Naive thymus-derived CD4-positive, alpha-beta T cell (primary cell): ENCODE results near the gene GAB3. TPM values are rescaled to one million over a fixed set of nuclear protein-coding genes. Genes with fewer than 3 reads are reported as not detected.
A peak's percentile ranks its signal among the peaks of the same experiment; 100 is the strongest.

Source experiments
- ATAC-seq: fragments of 150-1000 bp; cut with Tn5 transposase; 2 replicates; pipeline ENCODE4 v1.10.0; 2021; ENCODE audit warnings: mild to moderate bottlenecking, moderate library complexity
- CTCF ChIA-PET: fragments of 350-600 bp; sonication (Branson Sonifier 250); formaldehyde crosslinking; loops from one replicate; lab custom pipeline; 2021; ENCODE audit warnings: antibody characterized with exemption; lab: Charles Lee
- POLR2A ChIA-PET: fragments of 350-600 bp; sonication (Branson Sonifier 250); formaldehyde crosslinking; loops from one replicate; lab custom pipeline; 2021; ENCODE audit warnings: antibody characterized with exemption, inconsistent platforms; lab: Charles Lee
- DNase-seq, 9 donors: peaks; one replicate each; pipeline versions ENCODE4 v3.0.0 to v3.0.0-alpha.2; 2020 to 2022; ENCODE audit warnings: mixed read lengths in 1 of 9
- H3K27ac ChIP-seq: one replicate; pipeline ENCODE4 v1.7.0; 2013; ENCODE audit warnings: mild to moderate bottlenecking, low read depth, low read length, moderate library complexity
- H3K27me3 ChIP-seq, 2 donors: one replicate each; pipeline ENCODE4 v1.7.0; 2013; ENCODE audit warnings: low read length in 2 of 2, mild to moderate bottlenecking in 2 of 2, moderate library complexity in 2 of 2; ENCODE audit not compliant: control insufficient read depth in 2 of 2, insufficient read depth in 2 of 2
- H3K36me3 ChIP-seq, 3 experiments: 1 replicate in 2 of 3; 2 replicates in 1 of 3; pipeline ENCODE4 v1.7.0; 2013; ENCODE audit warnings: low read length in 3 of 3, mild to moderate bottlenecking in 3 of 3, moderate library complexity in 1 of 3; ENCODE audit not compliant: insufficient read depth in 3 of 3, control insufficient read depth in 2 of 3
- H3K4me1 ChIP-seq, 2 donors: one replicate each; pipeline ENCODE4 v1.7.0; 2013; ENCODE audit warnings: low read length in 2 of 2, mild to moderate bottlenecking in 2 of 2, moderate library complexity in 1 of 2; ENCODE audit not compliant: control insufficient read depth in 2 of 2, insufficient read depth in 2 of 2
- H3K4me3 ChIP-seq: 2 replicates; pipeline ENCODE4 v1.7.0; 2013; ENCODE audit warnings: mild to moderate bottlenecking, low read length
- H3K9me3 ChIP-seq, 3 experiments: 1 replicate in 2 of 3; 2 replicates in 1 of 3; pipeline ENCODE4 v1.7.0; 2013; ENCODE audit warnings: low read length in 3 of 3; ENCODE audit not compliant: control insufficient read depth in 2 of 3
- H3K27ac Mint-ChIP-seq, 9 donors: one replicate each; pipeline ENCODE4 v1.8.0; 2020 to 2022; ENCODE audit warnings: mixed read lengths in 9 of 9, mild to moderate bottlenecking in 8 of 9, moderate library complexity in 5 of 9, inconsistent platforms in 2 of 9
- H3K27me3 Mint-ChIP-seq, 5 donors: one replicate each; pipeline ENCODE4 v1.8.0; 2021 to 2022; ENCODE audit warnings: mixed read lengths in 5 of 5, mild to moderate bottlenecking in 1 of 5
- H3K36me3 Mint-ChIP-seq, 5 donors: one replicate each; pipeline ENCODE4 v1.8.0; 2020 to 2022; ENCODE audit warnings: mixed read lengths in 5 of 5, mild to moderate bottlenecking in 3 of 5, inconsistent platforms in 1 of 5
- H3K4me1 Mint-ChIP-seq, 7 donors: one replicate each; pipeline ENCODE4 v1.8.0; 2020 to 2022; ENCODE audit warnings: mixed read lengths in 7 of 7, mild to moderate bottlenecking in 3 of 7, inconsistent platforms in 1 of 7
- H3K4me3 Mint-ChIP-seq, 10 donors: one replicate each; pipeline ENCODE4 v1.8.0; 2020 to 2022; ENCODE audit warnings: mild to moderate bottlenecking in 10 of 10, mixed read lengths in 10 of 10, moderate library complexity in 6 of 10, inconsistent platforms in 2 of 10
- H3K9me3 Mint-ChIP-seq, 11 donors: one replicate each; pipeline ENCODE4 v1.8.0; 2020 to 2022; ENCODE audit warnings: mixed read lengths in 11 of 11, mild to moderate bottlenecking in 4 of 11, inconsistent platforms in 1 of 11, moderate library complexity in 1 of 11
- intact Hi-C, 2 donors: fragments of 100-400 bp; cut with micrococcal nuclease; formaldehyde crosslinking; loops; one replicate each; pipeline ENCODE4 v1.15.1; 2023
- polyA plus RNA-seq, 2 donors: library from polyadenylated mRNA; unstranded; fragments of 300-500 nt; fragmentation: Illumina TruSeq; gene quantifications; one replicate each; pipeline ENCODE4 v1.2.3, GENCODE V29; 2021
- total RNA-seq, 6 experiments: library from RNA in 5 of 6; stranded (reverse) in 5 of 6; gene quantifications; 1 replicate in 5 of 6; 2 replicates in 1 of 6; pipeline ENCODE4 v1.2.3 and lab custom pipeline; 2021 to 2026

The GAB3 gene
- total and polyA plus RNA-seq, 7 experiments from 2014 or later, result 0.77 to 28.5 (median 5.8) TPM

- intact Hi-C loops, result no loop called here
- H3K27me3 ChIP-seq, result no peaks in the 10 kb centered on the region
- no peaks in the 10 kb centered on the region for H3K27me3 Mint-ChIP-seq
- no peaks in the 10 kb centered on the region for H3K9me3 ChIP-seq
- ChIA-PET CTCF (no interaction called here), POLR2A (no interaction called here)
- H3K36me3 ChIP-seq, result no peaks in the 10 kb centered on the region
- peak overlapping the region in 1 of 9 donors; percentile 74 for H3K27ac Mint-ChIP-seq
- ATAC-seq (no peak), DNase-seq (no peak)
- H3K4me3 Mint-ChIP-seq, result no peak overlapping the region
- peaks cover 9% of the 10 kb centered on the region in 2 donors for H3K4me1 ChIP-seq
- H3K4me1 Mint-ChIP-seq, result peaks cover 0 to 15% (median 10%) of the 10 kb centered on the region in 7 donors
- H3K4me3 ChIP-seq, result no peak overlapping the region
- H3K9me3 Mint-ChIP-seq, result no peaks in the 10 kb centered on the region
- H3K27ac ChIP-seq, result no peak overlapping the region
- H3K36me3 Mint-ChIP-seq, result no peaks in the 10 kb centered on the region
These were observed 7.8 kb upstream of the GAB3 start for GRCh38 chrX:154758696-154759095.

DNA sequence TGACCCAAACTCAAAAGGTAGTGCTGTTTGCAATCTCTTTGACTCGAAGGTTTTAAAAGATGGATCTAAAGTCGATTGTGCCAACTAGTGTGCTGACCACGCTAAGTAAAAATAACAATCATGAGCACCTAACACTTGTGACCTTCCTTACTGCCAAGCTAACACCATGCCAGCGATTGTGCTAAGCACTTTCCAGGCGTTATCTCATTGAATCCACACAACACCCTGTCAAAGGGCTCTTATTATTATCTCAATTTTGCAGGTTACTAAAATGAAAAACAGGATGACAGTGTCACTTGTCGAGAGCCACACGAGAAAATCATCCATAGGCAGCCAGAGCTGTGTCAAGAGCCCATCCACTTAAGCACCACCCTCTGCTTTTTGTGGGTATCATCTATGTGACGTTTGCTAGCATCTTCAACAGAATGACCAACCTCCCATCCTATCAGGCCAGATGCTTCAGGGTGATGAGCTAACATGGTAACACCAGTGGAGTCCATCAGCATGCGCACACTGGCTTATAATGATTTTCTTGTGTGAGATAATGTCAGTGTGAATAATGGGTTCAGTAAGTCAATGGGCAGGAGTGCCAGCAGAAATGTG lies 893 bp upstream of the GAB3 start:
- DNase-seq (no peak), ATAC-seq (no peak)
- ChIA-PET CTCF (interaction anchor here (1.1 kb wide), 1 partner anchor 34 kb away, joined by 4 read pairs; no protein-coding TSS in a partner anchor), POLR2A (interaction anchor here (0.8 to 4.5 kb wide), 5 partner anchors 10 to 82 kb away, joined by 3 to 40 read pairs (median 3); partner anchors contain the start of gene DKC1)
- Mint-ChIP-seq H3K27ac (peak overlapping the region; percentile 34 to 82 (median 58)), H3K36me3 (peaks cover 0 to 2% (median 0%) of the 10 kb centered on the region in 5 donors), H3K9me3 (no peaks in the 10 kb centered on the region), H3K27me3 (peaks cover 0 to 14% (median 0%) of the 10 kb centered on the region in 5 donors), H3K4me3 (peak overlapping the region; percentile 68 to 84 (median 78)), H3K4me1 (peaks cover 0 to 23% (median 18%) of the 10 kb centered on the region in 7 donors)
- no peaks in the 10 kb centered on the region for H3K36me3 ChIP-seq
- intact Hi-C loops, result loop anchor here (1.0 kb wide), 1 partner anchor 11 kb away; the partner anchor contains the start of gene DKC1 (in 2 of the 2)
- no peaks in the 10 kb centered on the region for H3K9me3 ChIP-seq
- H3K4me3 ChIP-seq, result peak overlapping the region; percentile 27
- H3K4me1 ChIP-seq, result peaks cover 12 to 13% of the 10 kb centered on the region in 2 donors
- H3K27ac ChIP-seq, result no peak overlapping the region
- H3K27me3 ChIP-seq, result no peaks in the 10 kb centered on the region

- peaks cover 0 to 2% (median 0%) of the 10 kb centered on the region in 5 donors for H3K36me3 Mint-ChIP-seq
- Histone ChIP-seq H3K9me3 (no peaks in the 10 kb centered on the region), H3K27ac (no peak overlapping the region), H3K36me3 (no peaks in the 10 kb centered on the region), H3K27me3 (no peaks in the 10 kb centered on the region), H3K4me1 (peaks cover 12 to 17% of the 10 kb centered on the region in 2 donors), H3K4me3 (peak overlapping the region; percentile 27)
- ChIA-PET CTCF (interaction anchor here (1.1 to 1.5 kb wide), 3 partner anchors 11 to 33 kb away, joined by 3 to 7 read pairs (median 4); partner anchors contain the start of gene DKC1), POLR2A (interaction anchor here (0.8 to 4.5 kb wide), 7 partner anchors 10 to 203 kb away, joined by 3 to 40 read pairs (median 3); partner anchors contain the start of gene DKC1)
- H3K27me3 Mint-ChIP-seq, result peaks cover 0 to 14% (median 0%) of the 10 kb centered on the region in 5 donors
- intact Hi-C loops, result loop anchor here (1.0 kb wide), 1 partner anchor 11 kb away; the partner anchor contains the start of gene DKC1 (in 2 of the 2)
- ATAC-seq, result peak; percentile 42
- peak in 3 of 9 donors; percentile 13 to 25 (median 17) for DNase-seq
- peak overlapping the region; percentile 34 to 82 (median 58) for H3K27ac Mint-ChIP-seq
- H3K4me1 Mint-ChIP-seq, result peaks cover 0 to 24% (median 18%) of the 10 kb centered on the region in 7 donors
- H3K4me3 Mint-ChIP-seq, result peak overlapping the region; percentile 68 to 84 (median 78)
- no peaks in the 10 kb centered on the region for H3K9me3 Mint-ChIP-seq
These were observed 359 bp upstream of the GAB3 start for GRCh38 chrX:154751203-154751668.

GRCh38 chrX:154749856-154750255 lies 1.0 kb downstream of the GAB3 start:
- ChIA-PET CTCF (interaction anchor here (1.0 to 3.1 kb wide), 6 partner anchors 12 to 93 kb away, joined by 3 to 14 read pairs (median 4); partner anchors contain the start of gene DKC1), POLR2A (interaction anchor here (0.9 to 4.5 kb wide), 4 partner anchors 12 to 36 kb away, joined by 3 to 40 read pairs (median 3); partner anchors contain the start of gene DKC1)
- Mint-ChIP-seq H3K4me3 (peak overlapping the region; percentile 64 to 85 (median 79)), H3K4me1 (peaks cover 0 to 27% (median 18%) of the 10 kb centered on the region in 7 donors), H3K9me3 (no peaks in the 10 kb centered on the region), H3K27ac (peak overlapping the region in 2 of 9 donors; percentile 9 to 34), H3K36me3 (peaks cover 0 to 9% (median 0%) of the 10 kb centered on the region in 5 donors), H3K27me3 (peaks cover 0 to 14% (median 0%) of the 10 kb centered on the region in 5 donors)
- H3K36me3 ChIP-seq, result no peaks in the 10 kb centered on the region
- DNase-seq (no peak), ATAC-seq (no peak)
- peak overlapping the region; percentile 51 for H3K4me3 ChIP-seq
- H3K27ac ChIP-seq, result peak overlapping the region; percentile 62
- peaks cover 12 to 17% of the 10 kb centered on the region in 2 donors for H3K4me1 ChIP-seq
- H3K9me3 ChIP-seq, result no peaks in the 10 kb centered on the region
- no peaks in the 10 kb centered on the region for H3K27me3 ChIP-seq
- intact Hi-C loops, result loop anchor here in 1 of 2 donors (1.0 to 2.0 kb wide), 2 partner anchors 15 to 91 kb away; no protein-coding TSS in a partner anchor

DNA sequence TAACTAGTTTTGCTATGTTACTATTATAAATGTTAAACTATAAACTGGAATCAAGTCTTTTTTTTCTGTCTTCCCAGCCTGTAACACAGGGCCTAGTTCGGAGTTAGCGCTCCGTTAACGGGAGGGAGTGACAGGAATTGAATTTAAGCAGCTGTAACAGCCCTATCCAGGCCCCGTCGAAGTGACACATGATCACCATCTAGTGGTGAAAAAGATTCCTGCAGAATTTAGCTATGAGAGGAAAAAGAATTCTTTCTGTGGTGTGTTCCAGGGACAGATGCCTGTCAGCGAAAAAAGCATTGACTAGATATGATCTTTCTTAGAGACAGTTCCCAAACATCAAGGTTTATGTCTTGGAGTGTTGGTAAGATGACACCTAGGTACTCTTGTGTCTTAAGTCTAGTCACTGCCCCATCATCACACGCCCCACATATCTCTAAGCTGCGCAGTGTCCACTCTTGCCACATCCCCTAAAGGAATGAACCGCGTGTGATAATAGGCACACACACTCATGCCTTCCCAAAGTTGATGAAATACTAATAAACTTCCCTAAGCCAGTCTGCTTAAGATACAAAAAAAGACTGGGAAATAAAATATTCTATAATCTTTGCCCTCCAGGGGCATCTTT lies 2.1 kb downstream of the GAB3 start:
- peak overlapping the region in 8 of 10 donors; percentile 3 to 64 (median 50) for H3K4me3 Mint-ChIP-seq
- intact Hi-C loops, result loop anchor here (1.0 to 2.0 kb wide), 7 partner anchors 9 to 92 kb away; no protein-coding TSS in a partner anchor

GRCh38 chrX:154742613-154743012 lies 8.3 kb downstream of the GAB3 start:
- POLR2A ChIA-PET, result interaction anchor here (0.6 kb wide), 2 partner anchors 25 to 195 kb away, joined by 3 to 4 read pairs; no protein-coding TSS in a partner anchor

More for the DNA sequence above, 2.1 kb downstream of the GAB3 start:
- DNase-seq, result peak in 7 of 9 donors; percentile 46 to 73 (median 69)
- peaks cover 0 to 14% (median 0%) of the 10 kb centered on the region in 5 donors for H3K27me3 Mint-ChIP-seq
- H3K36me3 Mint-ChIP-seq, result peaks cover 0 to 13% (median 0%) of the 10 kb centered on the region in 5 donors
- Histone ChIP-seq H3K4me3 (no peak overlapping the region), H3K36me3 (no peaks in the 10 kb centered on the region), H3K4me1 (peaks cover 12 to 17% of the 10 kb centered on the region in 2 donors), H3K27ac (no peak overlapping the region), H3K27me3 (no peaks in the 10 kb centered on the region), H3K9me3 (no peaks in the 10 kb centered on the region)
- ChIA-PET CTCF (interaction anchor here (0.7 to 3.5 kb wide), 14 partner anchors 10 to 222 kb away, joined by 3 to 35 read pairs (median 4); partner anchors contain the start of genes DKC1 and SMIM9), POLR2A (interaction anchor here (0.6 to 4.5 kb wide), 6 partner anchors 8 to 196 kb away, joined by 3 to 40 read pairs (median 5); partner anchors contain the start of gene DKC1)
- H3K27ac Mint-ChIP-seq, result peak overlapping the region in 1 of 9 donors; percentile 33
- H3K9me3 Mint-ChIP-seq, result peaks cover 0 to 3% (median 0%) of the 10 kb centered on the region in 11 donors
- peaks cover 0 to 33% (median 22%) of the 10 kb centered on the region in 7 donors for H3K4me1 Mint-ChIP-seq
- ATAC-seq, result peak; percentile 81

More at GRCh38 chrX:154742613-154743012, 8.3 kb downstream of the GAB3 start:
- Mint-ChIP-seq H3K36me3 (peaks cover 0 to 27% (median 0%) of the 10 kb centered on the region in 5 donors), H3K4me1 (peaks cover 4 to 41% (median 14%) of the 10 kb centered on the region in 7 donors), H3K4me3 (no peak overlapping the region), H3K27ac (no peak overlapping the region), H3K27me3 (no peaks in the 10 kb centered on the region), H3K9me3 (peaks cover 0 to 3% (median 0%) of the 10 kb centered on the region in 11 donors)
- Histone ChIP-seq H3K4me3 (no peak overlapping the region), H3K27ac (no peak overlapping the region), H3K9me3 (no peaks in the 10 kb centered on the region), H3K27me3 (no peaks in the 10 kb centered on the region), H3K4me1 (peaks cover under 1 to 34% of the 10 kb centered on the region in 2 donors), H3K36me3 (no peaks in the 10 kb centered on the region)
- ATAC-seq (no peak), DNase-seq (no peak)
- CTCF ChIA-PET, result no interaction called here
- intact Hi-C loops, result no loop called here
